Uterus (tissue), 2 donors: Measurements from ENCODE around the gene FEZF2.

Experiments used
- CTCF ChIP-seq, 4 experiments: fragments of 200-600 bp in 2 of 4; fragments of 450-650 bp in 2 of 4; sonication (generic) in 2 of 4; IDR thresholded peaks; one replicate each; pipeline ENCODE4 v1.5.1; 2016 to 2019; ENCODE audit warnings: antibody characterized with exemption in 4 of 4, mild to moderate bottlenecking in 2 of 4, moderate library complexity in 1 of 4
- POLR2A ChIP-seq, 2 donors: fragments of 450-650 bp; IDR thresholded peaks; one replicate each; pipeline ENCODE4 v1.6.1; 2016; ENCODE audit warnings: antibody characterized with exemption in 2 of 2, mild to moderate bottlenecking in 1 of 2, moderate library complexity in 1 of 2

- TF ChIP-seq CTCF (IDR thresholded peaks at IDR 0.05) (no peak), POLR2A (IDR thresholded peaks at IDR 0.05) (no peak)
These were observed 3.8 kb upstream of the FEZF2 start for GRCh38 chr3:62376906-62377877.
